HG03060 (cell line): ENCODE data around the gene CRTAC1.

Experiments used
- ATAC-seq: cut with Tn5 transposase; IDR thresholded peaks from one replicate; pipeline ENCODE4 v1.9.1; 2021; ENCODE audit warnings: low read depth, moderate number of reproducible peaks; ENCODE audit not compliant: unreplicated experiment

CRTAC1 gene

DNA sequence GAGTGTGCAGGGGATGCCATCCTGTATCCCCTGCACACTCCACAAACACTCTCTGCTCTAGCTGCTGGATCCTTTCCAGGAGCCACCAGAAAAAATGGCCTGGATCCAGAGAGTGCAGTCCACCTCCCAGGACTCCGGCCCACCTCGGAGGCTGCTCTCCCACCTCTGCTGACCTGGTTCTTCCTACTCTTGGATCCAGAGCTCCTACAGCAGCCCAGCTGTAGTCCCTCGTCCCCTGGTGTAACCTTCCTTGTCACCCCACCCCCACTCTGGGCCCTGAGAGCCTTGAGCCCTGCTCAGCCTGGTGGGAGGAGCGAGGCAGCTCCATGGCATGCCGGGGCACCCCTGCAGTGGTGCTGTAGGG, 126.4 kb downstream of the CRTAC1 start:
- no peak for ATAC-seq

DNA sequence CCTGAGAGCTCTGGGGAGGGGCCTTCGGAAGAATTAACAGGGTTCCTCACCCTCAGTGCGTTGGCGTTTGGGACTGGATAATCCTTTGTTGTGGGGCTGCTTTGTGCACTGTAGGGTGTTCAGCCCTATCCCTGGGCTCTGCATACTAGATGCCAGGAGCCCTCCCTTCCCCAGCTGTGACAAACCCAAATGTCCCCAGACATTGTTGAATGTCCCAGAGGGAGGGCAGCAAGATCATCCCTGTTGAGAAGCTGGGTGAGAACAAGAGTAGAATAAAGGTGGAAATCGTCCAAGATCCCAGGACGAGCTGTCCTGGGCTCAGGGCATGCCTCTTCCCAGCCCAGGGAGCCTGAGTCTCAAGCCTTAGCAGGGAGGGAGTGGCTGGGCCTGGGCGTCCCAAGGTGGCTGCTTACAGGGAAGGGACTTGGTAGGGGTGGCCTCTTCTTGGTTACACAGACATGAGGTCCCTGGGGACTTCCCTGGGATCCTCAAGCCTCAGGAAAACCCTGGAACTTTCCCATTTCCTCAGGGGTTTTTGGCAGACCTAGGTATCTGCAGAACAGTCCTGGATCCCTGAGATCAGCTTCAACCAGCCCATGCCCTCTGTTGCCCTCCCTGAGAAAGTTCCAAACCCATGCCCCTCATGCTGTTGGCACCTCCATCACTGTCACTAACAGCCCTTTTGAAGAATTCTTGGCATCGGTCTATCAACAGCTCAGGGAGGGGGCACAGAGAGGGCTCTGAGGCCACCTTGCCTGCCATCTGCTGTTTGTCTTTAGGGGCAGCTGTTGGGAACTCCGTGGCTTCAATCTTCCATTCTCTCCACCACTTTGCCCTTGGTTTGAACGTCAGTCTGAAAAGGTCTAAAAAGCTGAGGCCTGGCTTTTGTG, 127.0 kb downstream of the CRTAC1 start:
- no peak for ATAC-seq

DNA sequence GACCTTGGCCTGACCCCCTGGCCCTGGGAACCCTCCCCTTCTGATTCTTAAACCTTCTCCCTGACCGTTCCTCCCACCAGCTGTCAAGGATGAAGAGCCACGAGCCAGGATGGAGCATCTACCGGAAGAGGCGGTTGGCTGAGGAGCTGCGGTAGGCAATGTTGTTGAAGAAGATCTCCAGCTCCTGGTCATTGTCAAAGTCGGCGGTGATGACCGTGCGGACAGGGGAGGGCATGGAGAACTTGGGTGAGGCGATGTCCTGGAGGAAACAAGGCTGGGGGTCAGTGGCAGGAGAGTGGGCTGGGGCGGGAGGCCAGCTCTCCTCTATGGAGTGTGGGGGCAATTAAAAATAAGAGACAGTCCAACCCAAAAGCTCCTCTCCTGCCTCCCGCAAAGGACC, 129.0 kb downstream of the CRTAC1 start:
- ATAC-seq, result no peak

DNA sequence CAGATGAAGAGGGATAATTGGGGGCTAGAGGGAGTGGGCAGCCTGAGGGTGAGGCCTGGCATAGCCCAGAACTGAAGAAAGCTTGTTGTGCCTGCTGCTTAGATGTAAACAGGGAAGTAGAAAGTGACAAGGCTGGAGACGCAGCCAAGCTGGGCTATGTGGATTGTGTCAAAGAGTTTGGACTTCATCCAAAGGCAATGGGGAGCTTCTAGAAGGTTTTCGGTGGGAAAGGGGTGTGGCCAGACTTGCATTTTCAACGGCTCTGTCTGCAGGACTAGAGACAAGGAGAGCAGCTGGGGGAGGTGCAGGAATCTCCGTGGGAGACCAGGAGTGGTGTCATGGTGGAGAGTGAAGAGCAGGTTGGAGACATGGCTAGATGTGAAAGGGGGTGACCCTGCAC, 132.0 kb downstream of the CRTAC1 start:
- ATAC-seq, result no peak

DNA sequence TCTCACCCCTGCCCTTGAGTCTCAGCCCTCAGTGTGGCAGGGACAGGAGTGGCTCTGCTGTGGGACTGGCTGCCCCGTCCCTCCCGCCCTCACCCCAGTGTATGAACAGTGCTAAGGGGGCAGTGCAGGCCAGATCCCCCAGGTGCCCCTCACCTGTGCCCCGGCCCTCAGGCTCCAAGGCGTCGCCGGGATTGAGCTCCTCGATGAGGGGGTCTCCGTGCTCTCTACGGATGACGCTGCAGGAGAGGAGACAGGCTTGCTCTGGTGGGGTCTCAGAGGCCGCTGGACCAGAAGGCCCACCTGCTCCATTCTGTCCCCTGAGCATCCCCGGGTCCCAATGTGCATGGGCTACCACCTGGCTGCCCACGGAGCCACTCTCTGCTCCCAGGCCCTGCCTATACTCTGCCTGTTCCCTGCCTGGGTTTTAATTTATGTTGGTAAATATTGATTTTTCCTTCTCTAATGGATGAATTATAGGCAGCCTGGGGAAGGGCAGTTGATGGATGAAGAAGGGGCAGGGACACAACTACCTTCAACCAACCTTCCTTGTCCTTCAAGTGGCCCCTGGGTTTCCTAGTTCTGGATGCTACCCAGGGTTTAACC, 133.6 kb downstream of the CRTAC1 start:
- ATAC-seq, result no peak

GRCh38 chr10:97895915-97896314, 134.5 kb downstream of the CRTAC1 start:
- ATAC-seq, result no peak

DNA sequence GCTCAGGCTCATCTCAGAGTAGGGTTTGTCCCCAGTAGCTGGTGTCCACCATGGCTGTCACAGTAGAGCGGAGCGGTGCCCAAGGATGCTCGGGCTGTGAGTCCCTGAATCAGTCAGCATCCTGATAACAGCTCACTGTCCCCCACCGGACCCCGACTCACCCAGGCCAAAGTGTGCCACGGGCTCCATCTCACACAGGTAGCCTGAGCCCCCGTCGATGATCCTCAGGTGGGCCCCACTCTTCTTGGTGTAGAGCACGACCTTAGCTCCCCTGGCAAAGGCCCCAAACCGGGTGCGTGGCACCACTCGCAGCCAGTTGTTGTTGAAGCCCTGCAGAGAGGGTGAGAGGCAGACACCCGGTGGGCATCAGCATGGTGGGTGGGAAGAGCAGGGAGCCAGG, 135.3 kb downstream of the CRTAC1 start:
- no peak for ATAC-seq

GRCh38 chr10:97894092-97894491, 136.3 kb downstream of the CRTAC1 start:
- ATAC-seq, result no peak

DNA sequence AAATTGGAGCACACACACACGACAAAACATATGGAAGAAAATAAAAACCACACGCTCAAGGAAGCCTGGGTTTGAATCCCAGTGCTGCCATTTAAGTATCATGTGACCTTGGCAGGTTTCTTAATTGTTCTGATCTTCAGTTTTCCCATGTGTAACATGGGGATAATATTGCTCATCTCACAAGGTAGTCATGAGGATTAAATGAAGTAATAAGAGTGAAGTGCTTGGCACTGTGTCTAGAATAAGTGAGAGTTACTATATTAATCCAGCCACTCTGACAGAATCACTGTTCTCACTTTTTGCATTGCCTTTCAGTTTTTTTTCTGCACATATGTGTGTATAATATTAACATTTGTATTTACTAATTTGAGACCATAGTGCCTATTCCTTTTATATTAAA, 137.5 kb downstream of the CRTAC1 start:
- ATAC-seq, result no peak

DNA sequence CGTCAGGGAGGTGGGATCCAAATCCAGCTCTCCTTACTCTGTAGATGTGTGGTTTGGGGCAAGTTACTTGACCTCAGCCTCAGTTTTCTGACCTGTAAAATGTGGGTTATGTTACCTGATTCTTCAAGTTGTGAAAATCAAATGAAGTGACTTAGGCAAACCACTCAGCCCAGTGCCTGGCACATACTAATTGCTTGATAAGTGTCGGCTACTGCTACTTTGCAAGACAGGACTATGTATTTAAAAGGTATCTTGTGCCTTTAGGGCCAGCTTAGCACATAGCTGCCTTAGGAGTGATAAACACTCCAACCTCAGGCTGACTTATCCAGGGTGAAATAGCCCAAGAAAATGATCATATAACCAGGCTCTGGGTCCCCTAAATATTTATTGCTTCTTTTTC, 137.9 kb downstream of the CRTAC1 start:
- no peak for ATAC-seq

DNA sequence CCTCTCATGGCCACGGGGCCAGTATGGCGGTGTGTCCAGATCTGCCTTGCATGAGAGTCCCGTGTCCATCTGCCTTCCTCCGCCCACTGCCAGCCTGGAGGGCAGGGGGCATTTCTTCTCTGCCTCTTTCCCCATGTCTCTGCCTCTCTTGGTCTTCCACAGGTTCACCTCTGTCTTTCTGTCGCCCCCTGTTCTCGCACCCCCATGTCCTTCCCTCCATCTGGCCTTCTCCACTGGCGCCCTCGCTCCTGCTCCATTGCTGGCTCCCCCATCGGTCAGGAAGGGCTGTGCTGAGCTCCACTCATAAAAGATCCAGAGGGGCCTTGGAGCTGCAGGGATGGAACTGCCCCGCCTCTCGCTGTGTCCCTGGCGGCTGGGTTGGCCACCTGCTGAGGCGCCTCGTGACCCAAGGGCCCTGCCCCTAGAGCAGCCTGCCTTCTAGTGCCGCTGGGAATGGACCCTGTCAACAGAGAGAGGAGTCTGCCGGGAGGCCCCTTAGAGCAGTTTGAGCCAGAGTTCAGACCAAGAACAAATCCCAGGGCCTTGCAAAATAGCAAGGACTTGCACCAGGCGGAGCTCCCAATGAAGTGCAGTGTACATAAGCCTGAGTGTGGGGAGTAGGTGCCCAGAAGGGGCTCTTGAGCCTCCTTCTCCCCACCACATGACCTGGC, 138.8 kb downstream of the CRTAC1 start:
- no peak for ATAC-seq

DNA sequence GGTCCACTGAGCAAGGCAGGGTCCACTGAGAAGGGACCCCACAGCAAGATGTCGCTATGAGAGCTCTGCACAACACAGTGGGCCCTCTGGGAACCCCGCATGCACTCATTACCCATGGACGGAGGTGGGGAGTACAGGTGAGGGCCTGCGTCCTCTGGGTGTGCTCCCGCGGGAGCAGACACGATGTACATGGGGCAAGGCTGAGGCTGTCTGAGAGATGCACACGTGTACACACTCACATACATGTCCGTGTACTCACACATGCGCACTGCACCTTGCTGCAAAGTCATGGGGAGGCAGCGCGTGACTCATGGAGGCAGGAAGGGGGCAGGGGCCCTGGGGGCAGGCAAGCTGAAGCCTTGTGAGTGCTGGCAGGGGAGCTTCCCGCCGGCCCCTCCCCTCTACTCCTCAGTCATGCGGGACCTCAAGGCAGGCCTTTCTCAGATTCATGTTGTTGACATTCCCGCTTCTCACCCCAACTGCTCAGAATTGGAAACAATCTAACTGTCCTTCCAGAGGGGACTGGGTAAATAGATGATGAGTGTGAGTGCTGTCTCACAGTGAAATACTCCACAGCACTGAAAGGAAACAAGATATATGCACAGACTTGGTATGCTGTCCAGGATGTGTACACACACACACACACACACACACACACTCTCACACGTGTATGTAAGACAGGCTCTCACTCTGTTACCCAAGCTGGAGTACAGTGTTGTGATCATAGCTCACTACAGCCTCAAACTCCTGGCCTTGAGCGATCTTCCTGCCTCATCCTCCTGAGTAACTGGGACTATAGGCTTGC, 140.8 kb downstream of the CRTAC1 start:
- no peak for ATAC-seq

GRCh38 chr10:97888641-97889262, 141.7 kb downstream of the CRTAC1 start:
- no peak for ATAC-seq

DNA sequence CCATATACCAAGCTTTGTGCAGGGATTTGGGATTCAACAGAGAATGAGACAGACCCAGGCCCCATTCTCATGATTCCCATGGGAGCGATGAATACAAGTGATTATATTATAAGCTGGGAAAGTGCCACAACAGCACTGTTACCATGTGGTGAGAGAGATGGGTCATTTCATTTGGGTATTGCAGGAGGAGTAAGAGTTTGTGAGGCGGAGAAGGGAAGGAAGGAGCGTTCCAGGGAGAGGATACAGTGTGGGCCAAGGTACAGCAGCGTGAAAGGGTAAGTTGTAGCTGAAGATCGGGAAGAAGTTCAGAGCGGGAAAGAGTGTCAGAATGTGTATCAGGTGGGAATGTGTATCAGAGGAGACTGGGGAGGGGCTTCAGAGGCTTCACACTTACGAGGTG, 142.3 kb downstream of the CRTAC1 start:
- ATAC-seq, result no peak

DNA sequence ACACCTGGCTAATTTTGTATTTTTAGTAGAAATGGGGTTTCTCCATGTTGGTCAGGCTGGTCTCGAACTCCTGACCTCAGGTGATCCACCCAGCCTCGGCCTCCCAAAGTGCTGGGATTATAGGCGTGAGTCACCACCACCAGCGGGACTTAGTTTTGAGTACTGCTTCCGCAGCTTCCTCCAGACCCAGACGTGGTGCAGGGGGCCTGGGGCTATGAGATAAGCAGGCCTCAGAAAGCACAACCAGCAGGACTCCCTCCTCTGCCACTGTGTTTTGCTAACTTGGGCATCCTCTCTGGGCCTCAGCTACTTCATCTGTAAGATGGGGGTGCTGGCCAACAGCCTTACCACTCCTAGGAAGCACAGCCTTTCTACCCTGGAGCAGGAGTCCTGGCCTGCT, 143.0 kb downstream of the CRTAC1 start:
- ATAC-seq, result no peak

GRCh38 chr10:97886286-97886685, 144.1 kb downstream of the CRTAC1 start:
- ATAC-seq, result no peak

- ATAC-seq, result no peak
These were observed 147.3 kb downstream of the CRTAC1 start for GRCh38 chr10:97883092-97883485.

DNA sequence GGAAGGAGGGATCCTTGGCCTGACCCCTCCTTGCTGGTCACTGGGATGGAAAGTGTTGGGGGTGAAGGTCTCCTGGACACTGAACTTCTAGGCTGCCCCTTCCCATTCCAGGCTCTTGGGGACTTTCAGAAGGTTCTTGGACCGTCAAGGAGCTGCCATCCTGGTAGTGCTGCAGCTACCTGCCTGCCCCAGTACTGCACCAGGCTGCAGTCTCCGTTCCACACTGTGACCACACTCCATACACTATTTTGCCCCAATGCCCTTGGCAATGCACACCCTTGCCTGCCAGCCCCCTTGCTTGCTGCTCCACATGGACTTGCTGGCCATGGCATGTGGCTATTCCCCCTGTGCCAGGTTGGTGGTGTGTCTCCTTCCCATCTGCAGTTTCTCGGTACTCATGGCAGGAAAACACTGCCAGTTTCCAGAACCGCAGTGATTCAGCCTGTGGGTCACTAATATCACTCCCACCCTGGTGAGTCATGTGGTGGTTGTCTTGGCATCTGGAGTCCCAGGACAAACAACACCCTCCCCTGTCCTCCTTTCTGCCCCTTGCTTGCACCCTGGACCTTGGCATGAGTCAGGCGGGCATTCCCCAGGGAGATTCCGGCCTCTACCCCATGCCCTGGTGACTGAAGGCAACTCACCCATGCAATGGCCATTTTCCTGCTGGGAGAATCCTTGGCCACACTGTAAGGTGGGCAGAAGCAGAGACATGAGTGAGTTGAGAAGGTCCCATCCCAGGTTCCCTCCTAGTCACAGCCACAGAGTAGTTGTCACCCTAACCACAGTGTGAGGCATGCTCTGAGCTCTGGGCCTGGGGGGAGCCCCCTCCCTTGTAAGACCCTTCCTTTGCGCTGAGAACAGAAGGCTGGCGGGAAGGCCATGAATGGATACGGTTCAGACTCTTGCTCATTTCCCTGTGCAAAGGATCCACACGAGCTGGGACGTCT, 148.0 kb downstream of the CRTAC1 start:
- ATAC-seq, result no peak

DNA sequence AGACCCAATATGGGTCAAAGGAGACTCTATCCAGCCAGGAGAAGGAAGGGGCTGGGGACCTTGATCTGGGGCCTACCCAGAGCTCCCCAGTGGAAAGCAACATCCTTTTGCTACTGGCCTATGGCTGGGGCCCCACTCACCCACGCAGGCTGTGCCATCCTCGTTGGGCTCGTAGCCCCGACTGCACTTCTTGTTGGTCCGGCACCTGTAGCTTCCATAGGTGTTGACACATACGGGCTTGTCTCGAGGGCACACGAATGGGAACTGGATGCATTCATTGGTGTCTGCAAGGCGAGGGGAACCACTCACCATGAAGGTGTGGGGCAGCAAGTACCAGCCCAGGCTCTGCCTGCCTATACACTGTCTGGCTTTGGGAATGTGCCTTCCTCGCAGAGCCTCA, 150.3 kb downstream of the CRTAC1 start:
- ATAC-seq, result no peak
